ENCODE results near the gene ARHGEF6. TPM values are rescaled to one million over a fixed set of nuclear protein-coding genes. Genes with fewer than 3 reads are reported as not detected.

The ARHGEF6 gene
- total and polyA plus RNA-seq, 7 donors, result 11.4 to 70.5 (median 25.4) TPM

- H3K4me3 ChIP-seq, result no peak overlapping the region
- intact Hi-C loops (cut with DNase I), result no loop called here
- no peaks in the 10 kb centered on the region for H3K9me3 ChIP-seq
- H3K4me1 ChIP-seq, result no peaks in the 10 kb centered on the region
- H3K36me3 ChIP-seq (ENCODE audit: insufficient read depth in 1 of 2, low read depth in 1 of 2), result no peaks in the 10 kb centered on the region
- DNase-seq, result no peak
- H3K27me3 ChIP-seq (ENCODE audit: insufficient read depth in 3 of 3, low read length in 2 of 3), result no peaks in the 10 kb centered on the region
- H3K27ac ChIP-seq, result no peak overlapping the region
- no peak for ATAC-seq
- no peak for TF ChIP-seq CTCF (IDR thresholded peaks at IDR 0.05)
These were observed 160.0 kb downstream of the ARHGEF6 start for GRCh38 chrX:136620780-136621179.

GRCh38 chrX:136619899-136620505 lies 160.7 kb downstream of the ARHGEF6 start:
- no peak overlapping the region for H3K4me3 ChIP-seq
- no peaks in the 10 kb centered on the region for H3K4me1 ChIP-seq
- TF ChIP-seq CTCF (IDR thresholded peaks at IDR 0.05), result no peak
- 76 to 89% (median 88%) methylated on average over 14 of the region's 14 CpGs for WGBS, 3 donors
- H3K36me3 ChIP-seq (ENCODE audit: insufficient read depth in 1 of 2, low read depth in 1 of 2), result no peaks in the 10 kb centered on the region
- H3K9me3 ChIP-seq, result no peaks in the 10 kb centered on the region
- H3K27ac ChIP-seq, result no peak overlapping the region
- intact Hi-C loops (cut with DNase I), result no loop called here
- no peaks in the 10 kb centered on the region for H3K27me3 ChIP-seq (ENCODE audit: insufficient read depth in 3 of 3, low read length in 2 of 3)
- ATAC-seq, result no peak
- DNase-seq, result no peak

GRCh38 chrX:136616987-136617685 lies 163.6 kb downstream of the ARHGEF6 start:
- Histone ChIP-seq H3K4me3 (no peak overlapping the region), H3K36me3 (ENCODE audit: insufficient read depth in 1 of 2, low read depth in 1 of 2) (no peaks in the 10 kb centered on the region), H3K27ac (no peak overlapping the region), H3K4me1 (no peaks in the 10 kb centered on the region), H3K9me3 (no peaks in the 10 kb centered on the region), H3K27me3 (ENCODE audit: insufficient read depth in 3 of 3, low read length in 2 of 3) (no peaks in the 10 kb centered on the region)
- WGBS, 3 donors, result 80 to 93% (median 84%) methylated on average over 6 of the region's 6 CpGs
- ATAC-seq (no peak), DNase-seq (no peak)
- intact Hi-C loops (cut with DNase I), result no loop called here
- no peak for TF ChIP-seq CTCF (IDR thresholded peaks at IDR 0.05)

Other genes starting within 250 kb of the ARHGEF6 start
- gene VGLL1, start 248.7 kb downstream of the ARHGEF6 start, total RNA-seq, result not detected
- not detected for gene VGLL1, start 248.7 kb downstream of the ARHGEF6 start, polyA plus RNA-seq
- gene CD40LG, start 132.8 kb downstream of the ARHGEF6 start, total RNA-seq, result under 1 TPM in 1 of 4 donors, not detected in 3; 0.25 TPM
- not detected for gene CD40LG, start 132.8 kb downstream of the ARHGEF6 start, polyA plus RNA-seq
- gene RBMX, start 99.8 kb upstream of the ARHGEF6 start, total RNA-seq, result 100 to 1,000 TPM in 3 of 4 donors, 10 to 100 TPM in 1; 91.5 to 131 (median 118) TPM
- 10 to 100 TPM; 67.9 to 98.9 (median 79.7) TPM for gene RBMX, start 99.8 kb upstream of the ARHGEF6 start, polyA plus RNA-seq

Measured in psoas muscle (tissue), 8 donors.